Measurements from ENCODE around the gene LRCH4.
A peak's percentile ranks its signal among the peaks of the same experiment; 100 is the strongest.

The LRCH4 gene

GRCh38 chr7:100613412-100614175, 27.7 kb upstream of the LRCH4 start:
- ATAC-seq = no peak
- Mint-ChIP-seq H3K4me3 (peak overlapping the region; percentile 93), H3K36me3 (ENCODE audit: low read depth) (no peaks in the 10 kb centered on the region), H3K27me3 (peaks cover 3% of the 10 kb centered on the region), H3K9me3 (no peaks in the 10 kb centered on the region), H3K27ac (no peak overlapping the region), H3K4me1 (peaks cover 23% of the 10 kb centered on the region)
- DNase-seq = no peak

GRCh38 chr7:100612730-100613390, 26.9 kb upstream of the LRCH4 start:
- Mint-ChIP-seq H3K4me1 (peaks cover 23% of the 10 kb centered on the region), H3K27ac (no peak overlapping the region), H3K36me3 (ENCODE audit: low read depth) (no peaks in the 10 kb centered on the region), H3K9me3 (no peaks in the 10 kb centered on the region), H3K4me3 (peak overlapping the region; percentile 93), H3K27me3 (peaks cover 3% of the 10 kb centered on the region)
- ATAC-seq (peak; percentile 0), DNase-seq (no peak)

- H3K4me1 Mint-ChIP-seq = peaks cover 24% of the 10 kb centered on the region
- peak; percentile 99 for DNase-seq
- peak within 1 kb of the TSS; percentile 96 for H3K27ac Mint-ChIP-seq
- H3K36me3 Mint-ChIP-seq (ENCODE audit: low read depth) = no peaks in the 10 kb centered on the region
- peaks cover 3% of the 10 kb centered on the region for H3K27me3 Mint-ChIP-seq
- peak; percentile 95 for ATAC-seq
- H3K9me3 Mint-ChIP-seq = no peaks in the 10 kb centered on the region
- H3K4me3 Mint-ChIP-seq = peak within 1 kb of the TSS; percentile 93
Observed at GRCh38 chr7:100611983-100612729, 26.2 kb upstream of the LRCH4 start, which contains the start of gene MOSPD3. TSS of gene MOSPD3 (plus strand) at chr7:100612540. CDS start at chr7:100612792, 252 bp downstream.

- Mint-ChIP-seq H3K36me3 (ENCODE audit: low read depth) (no peaks in the 10 kb centered on the region), H3K4me1 (peaks cover 34% of the 10 kb centered on the region), H3K4me3 (no peak overlapping the region), H3K27me3 (peaks cover 6% of the 10 kb centered on the region), H3K27ac (no peak overlapping the region), H3K9me3 (no peaks in the 10 kb centered on the region)
- DNase-seq = no peak
- ATAC-seq = no peak
Observed at GRCh38 chr7:100609958-100610357, 24.0 kb upstream of the LRCH4 start.

- Mint-ChIP-seq H3K36me3 (ENCODE audit: low read depth) (no peaks in the 10 kb centered on the region), H3K27ac (no peak overlapping the region), H3K9me3 (no peaks in the 10 kb centered on the region), H3K4me3 (no peak overlapping the region), H3K27me3 (peaks cover 8% of the 10 kb centered on the region), H3K4me1 (peaks cover 27% of the 10 kb centered on the region)
- ATAC-seq (no peak), DNase-seq (no peak)
Observed at GRCh38 chr7:100607111-100607510, 21.2 kb upstream of the LRCH4 start.

GRCh38 chr7:100606313-100606712, 20.4 kb upstream of the LRCH4 start:
- Mint-ChIP-seq H3K27me3 (peaks cover 5% of the 10 kb centered on the region), H3K4me3 (no peak overlapping the region), H3K27ac (no peak overlapping the region), H3K9me3 (no peaks in the 10 kb centered on the region), H3K4me1 (peaks cover 22% of the 10 kb centered on the region), H3K36me3 (ENCODE audit: low read depth) (no peaks in the 10 kb centered on the region)
- ATAC-seq (no peak), DNase-seq (no peak)

- H3K27me3 Mint-ChIP-seq = peaks cover 5% of the 10 kb centered on the region
- ATAC-seq (no peak), DNase-seq (peak; percentile 61)
- peak overlapping the region; percentile 72 for H3K4me3 Mint-ChIP-seq
- no peaks in the 10 kb centered on the region for H3K36me3 Mint-ChIP-seq (ENCODE audit: low read depth)
- H3K9me3 Mint-ChIP-seq = no peaks in the 10 kb centered on the region
- peaks cover 20% of the 10 kb centered on the region for H3K4me1 Mint-ChIP-seq
- H3K27ac Mint-ChIP-seq = no peak overlapping the region
Observed at GRCh38 chr7:100604976-100605911, 19.3 kb upstream of the LRCH4 start.

GRCh38 chr7:100604028-100604975, 18.4 kb upstream of the LRCH4 start:
- H3K27ac Mint-ChIP-seq = peak overlapping the region; percentile 67
- H3K4me1 Mint-ChIP-seq = peaks cover 20% of the 10 kb centered on the region
- no peaks in the 10 kb centered on the region for H3K9me3 Mint-ChIP-seq
- peaks cover 5% of the 10 kb centered on the region for H3K27me3 Mint-ChIP-seq
- no peaks in the 10 kb centered on the region for H3K36me3 Mint-ChIP-seq (ENCODE audit: low read depth)
- H3K4me3 Mint-ChIP-seq = peak overlapping the region; percentile 76
- DNase-seq = peak; percentile 86
- peak; percentile 86 for ATAC-seq

GRCh38 chr7:100603726-100604027, 17.7 kb upstream of the LRCH4 start:
- Mint-ChIP-seq H3K4me1 (peaks cover 20% of the 10 kb centered on the region), H3K4me3 (peak overlapping the region; percentile 76), H3K27ac (peak overlapping the region; percentile 67), H3K27me3 (peaks cover 5% of the 10 kb centered on the region), H3K9me3 (no peaks in the 10 kb centered on the region), H3K36me3 (ENCODE audit: low read depth) (no peaks in the 10 kb centered on the region)
- DNase-seq (no peak), ATAC-seq (no peak)

- H3K9me3 Mint-ChIP-seq = no peaks in the 10 kb centered on the region
- H3K4me1 Mint-ChIP-seq = peaks cover 20% of the 10 kb centered on the region
- H3K36me3 Mint-ChIP-seq (ENCODE audit: low read depth) = no peaks in the 10 kb centered on the region
- ATAC-seq = no peak
- H3K27me3 Mint-ChIP-seq = peaks cover 5% of the 10 kb centered on the region
- H3K27ac Mint-ChIP-seq = no peak overlapping the region
- peak overlapping the region; percentile 76 for H3K4me3 Mint-ChIP-seq
- no peak for DNase-seq
Observed at GRCh38 chr7:100602889-100603725, 17.2 kb upstream of the LRCH4 start.

GRCh38 chr7:100600730-100601038, 14.8 kb upstream of the LRCH4 start:
- Mint-ChIP-seq H3K9me3 (no peaks in the 10 kb centered on the region), H3K4me1 (peaks cover 17% of the 10 kb centered on the region), H3K4me3 (no peak overlapping the region), H3K27me3 (peaks cover 2% of the 10 kb centered on the region), H3K27ac (no peak overlapping the region), H3K36me3 (ENCODE audit: low read depth) (no peaks in the 10 kb centered on the region)
- DNase-seq = no peak
- ATAC-seq = no peak

GRCh38 chr7:100599911-100600729, 14.2 kb upstream of the LRCH4 start:
- Mint-ChIP-seq H3K4me1 (peaks cover 12% of the 10 kb centered on the region), H3K27ac (no peak overlapping the region), H3K36me3 (ENCODE audit: low read depth) (no peaks in the 10 kb centered on the region), H3K4me3 (no peak overlapping the region), H3K27me3 (peaks cover 2% of the 10 kb centered on the region), H3K9me3 (no peaks in the 10 kb centered on the region)
- ATAC-seq = no peak
- no peak for DNase-seq

Data from activated naive CD8-positive, alpha-beta T cell treated with anti-CD3 and anti-CD28 coated beads, Interleukin-2, amount 50 U/mL, for 24 hours (primary cell).